ENCODE measurements around the gene SIK3. TPM values are rescaled to one million over a fixed set of nuclear protein-coding genes. Genes with fewer than 3 reads are reported as not detected.

Gene SIK3
- total and polyA plus RNA-seq, 2 donors (not counting 3 experiments of a cell fraction or from before 2014, with no cell fraction given): 10.3 to 21.3 TPM

DNA sequence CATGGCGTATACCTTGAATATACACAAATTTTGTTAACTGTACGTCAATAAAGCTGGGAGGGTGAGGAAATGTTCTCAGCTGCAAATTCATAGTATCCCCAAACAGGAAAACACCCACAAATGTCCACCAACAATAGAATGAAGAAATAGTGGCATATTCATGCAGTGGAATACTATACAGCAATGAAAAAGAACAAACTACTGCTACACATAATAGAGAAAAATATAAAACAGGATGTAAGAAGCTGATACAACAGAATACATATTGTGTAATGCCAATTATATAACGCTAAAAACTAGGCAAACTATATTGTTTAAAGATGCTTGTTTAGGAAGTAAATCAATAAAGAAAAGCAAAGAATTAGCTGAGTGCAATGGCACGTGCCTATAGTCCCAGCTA is 81.5 kb downstream of the SIK3 start:
- no peaks in the 10 kb centered on the region for H3K79me2 ChIP-seq (ENCODE audit: control insufficient read depth, insufficient read depth, low read length)
- no peaks in the 10 kb centered on the region for H4K20me1 ChIP-seq (replicated peaks; ENCODE audit: control insufficient read depth, extremely low read depth, insufficient read depth, low read length)
- H3K9me3 ChIP-seq (replicated peaks; ENCODE audit: control insufficient read depth, insufficient read depth, low read length): no peaks in the 10 kb centered on the region
- peaks cover 10% of the 10 kb centered on the region for H3K4me1 ChIP-seq (ENCODE audit: control insufficient read depth, extremely low read depth, insufficient read depth, low read length)
- no peaks in the 10 kb centered on the region for H3K27me3 ChIP-seq (ENCODE audit: control insufficient read depth in 2 of 2, insufficient read depth in 2 of 2, low read length in 2 of 2)
- TF ChIP-seq JUN (IDR thresholded peaks at IDR 0.05; ENCODE audit: borderline replicate concordance, insufficient read depth, insufficient read length, low read depth): no peak
- TF ChIP-seq, protein P1, sequence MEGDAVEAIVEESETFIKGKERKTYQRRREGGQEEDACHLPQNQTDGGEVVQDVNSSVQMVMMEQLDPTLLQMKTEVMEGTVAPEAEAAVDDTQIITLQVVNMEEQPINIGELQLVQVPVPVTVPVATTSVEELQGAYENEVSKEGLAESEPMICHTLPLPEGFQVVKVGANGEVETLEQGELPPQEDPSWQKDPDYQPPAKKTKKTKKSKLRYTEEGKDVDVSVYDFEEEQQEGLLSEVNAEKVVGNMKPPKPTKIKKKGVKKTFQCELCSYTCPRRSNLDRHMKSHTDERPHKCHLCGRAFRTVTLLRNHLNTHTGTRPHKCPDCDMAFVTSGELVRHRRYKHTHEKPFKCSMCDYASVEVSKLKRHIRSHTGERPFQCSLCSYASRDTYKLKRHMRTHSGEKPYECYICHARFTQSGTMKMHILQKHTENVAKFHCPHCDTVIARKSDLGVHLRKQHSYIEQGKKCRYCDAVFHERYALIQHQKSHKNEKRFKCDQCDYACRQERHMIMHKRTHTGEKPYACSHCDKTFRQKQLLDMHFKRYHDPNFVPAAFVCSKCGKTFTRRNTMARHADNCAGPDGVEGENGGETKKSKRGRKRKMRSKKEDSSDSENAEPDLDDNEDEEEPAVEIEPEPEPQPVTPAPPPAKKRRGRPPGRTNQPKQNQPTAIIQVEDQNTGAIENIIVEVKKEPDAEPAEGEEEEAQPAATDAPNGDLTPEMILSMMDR (IDR thresholded peaks at IDR 0.05; ENCODE audit: extremely low read depth in 1 of 2, insufficient read depth in 1 of 2, low read depth in 1 of 2, low read length in 2 of 2): no peak
- no peak for TF ChIP-seq POLR2A (IDR thresholded peaks at IDR 0.05; ENCODE audit: low read depth, low read length)
- no peak overlapping the region for H3K27ac ChIP-seq (ENCODE audit: insufficient read depth, low read depth, low read length)
- no peaks in the 10 kb centered on the region for H3K9me1 ChIP-seq (replicated peaks; ENCODE audit: control insufficient read depth, extremely low read depth, insufficient read depth, low read length)
- H3K4me2 ChIP-seq (ENCODE audit: insufficient read depth, low read length): no peak overlapping the region
- POLR2A ChIA-PET: no interaction called here
- H3K9ac ChIP-seq (replicated peaks; ENCODE audit: extremely low read depth, insufficient read depth, low read length): no peak overlapping the region
- dilution Hi-C loops (cut with MboI; ENCODE audit: extremely low pct_ligation_motif_present, low sequenced_read_pairs): no loop called here
- DNase-seq (ENCODE audit: low read depth, low spot score) (no peak), FAIRE-seq (no peak)
- no TSS peak for BruUV-seq (replicated peaks)
- no peaks in the 10 kb centered on the region for H3K36me3 ChIP-seq (ENCODE audit: control insufficient read depth in 2 of 2, extremely low read depth in 1 of 2, insufficient read depth in 2 of 2, low read length in 2 of 2)
- CTCF ChIA-PET: interaction anchor here (1.8 kb wide), 1 partner anchor 226 kb away, joined by 4 read pairs; no protein-coding TSS in a partner anchor
- intact Hi-C loops (cut with micrococcal nuclease): no loop called here
- H2AFZ ChIP-seq (ENCODE audit: low read depth, low read length): no peak overlapping the region
- H3K4me3 ChIP-seq (replicated peaks in 1 of 3; ENCODE audit: insufficient read depth in 1 of 3, low read depth in 1 of 3, low read length in 3 of 3): no peak overlapping the region

DNA sequence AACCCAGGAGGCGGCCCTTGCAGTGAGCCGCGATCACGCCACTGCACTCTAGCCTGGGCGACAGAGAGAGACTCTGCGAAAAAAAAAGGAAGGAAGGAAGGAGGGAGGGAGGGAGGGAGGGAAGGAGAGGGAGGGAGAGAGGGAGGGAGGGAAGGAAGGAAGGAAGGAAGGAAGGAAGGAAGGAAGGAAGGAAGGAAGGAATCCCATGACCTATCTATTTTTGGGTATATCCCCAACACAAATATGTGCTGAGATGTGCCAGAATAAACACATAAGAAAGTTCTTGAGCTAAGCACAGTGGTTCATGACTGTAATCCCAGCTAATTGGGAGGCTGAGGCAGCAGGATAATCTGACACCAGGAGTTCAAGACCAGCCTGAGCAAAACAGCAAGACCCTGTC is 82.0 kb downstream of the SIK3 start:
- Histone ChIP-seq H4K20me1 (replicated peaks; ENCODE audit: control insufficient read depth, extremely low read depth, insufficient read depth, low read length) (no peaks in the 10 kb centered on the region), H3K4me1 (ENCODE audit: control insufficient read depth, extremely low read depth, insufficient read depth, low read length) (peaks cover 10% of the 10 kb centered on the region), H3K9me3 (replicated peaks; ENCODE audit: control insufficient read depth, insufficient read depth, low read length) (no peaks in the 10 kb centered on the region), H3K27me3 (ENCODE audit: control insufficient read depth in 2 of 2, insufficient read depth in 2 of 2, low read length in 2 of 2) (no peaks in the 10 kb centered on the region), H3K9ac (replicated peaks; ENCODE audit: extremely low read depth, insufficient read depth, low read length) (no peak overlapping the region), H3K4me2 (ENCODE audit: insufficient read depth, low read length) (no peak overlapping the region), H3K36me3 (ENCODE audit: control insufficient read depth in 2 of 2, extremely low read depth in 1 of 2, insufficient read depth in 2 of 2, low read length in 2 of 2) (no peaks in the 10 kb centered on the region), H3K79me2 (ENCODE audit: control insufficient read depth, insufficient read depth, low read length) (no peaks in the 10 kb centered on the region), H3K9me1 (replicated peaks; ENCODE audit: control insufficient read depth, extremely low read depth, insufficient read depth, low read length) (no peaks in the 10 kb centered on the region), H2AFZ (ENCODE audit: low read depth, low read length) (no peak overlapping the region), H3K4me3 (replicated peaks in 1 of 3; ENCODE audit: insufficient read depth in 1 of 3, low read depth in 1 of 3, low read length in 3 of 3) (no peak overlapping the region), H3K27ac (ENCODE audit: insufficient read depth, low read depth, low read length) (no peak overlapping the region)
- FAIRE-seq: no peak
- ChIA-PET POLR2A (no interaction called here), CTCF (no interaction called here)
- dilution Hi-C loops (cut with MboI; ENCODE audit: extremely low pct_ligation_motif_present, low sequenced_read_pairs): no loop called here
- no peak for DNase-seq (ENCODE audit: low read depth, low spot score)
- TF ChIP-seq POLR2AphosphoS5 (IDR thresholded peaks at IDR 0.05; ENCODE audit: insufficient read depth, low read depth, low read length): no peak
- no TSS peak for BruUV-seq (replicated peaks)
- intact Hi-C loops (cut with micrococcal nuclease): no loop called here

Data from endothelial cell of umbilical vein (primary cell).